Lung (tissue), 12 donors: ENCODE data around the gene FRMD4A. TPM values are rescaled to one million over a fixed set of nuclear protein-coding genes. Genes with fewer than 3 reads are reported as not detected.
"Not testable (repeated sequence)": the region's sequence is repeated elsewhere in the genome, so short reads cannot be mapped to it uniquely, and the experiment has no call there.

Source experiments
- ATAC-seq: fragments of 200-7000 bp; cut with Tn5 transposase; one replicate; pipeline ENCODE4 v1.9.1; 2020; ENCODE audit warnings: moderate number of reproducible peaks; ENCODE audit not compliant: insufficient read depth, low FRiP score
- DNase-seq, 3 donors: peaks; one replicate each; pipeline ENCODE4 v3.0.0-alpha.2; 2013 to 2017
- H3K27ac ChIP-seq, 2 donors: one replicate each; pipeline ENCODE4 v1.5.1; 2013; ENCODE audit warnings: mild to moderate bottlenecking in 2 of 2, moderate library complexity in 2 of 2, control low read depth in 1 of 2, inconsistent platforms in 1 of 2, low read depth in 1 of 2, low read length in 1 of 2
- H3K27me3 ChIP-seq, 3 donors: one replicate each; pipeline ENCODE4 v1.5.1; 2013; ENCODE audit warnings: low read length in 2 of 3; ENCODE audit not compliant: control insufficient read depth in 3 of 3, insufficient read depth in 3 of 3
- H3K36me3 ChIP-seq, 4 donors: one replicate each; pipeline ENCODE4 v1.5.1; 2013; ENCODE audit warnings: low read length in 4 of 4, mild to moderate bottlenecking in 1 of 4, moderate library complexity in 1 of 4; ENCODE audit not compliant: control insufficient read depth in 4 of 4, insufficient read depth in 4 of 4
- H3K4me1 ChIP-seq, 5 donors: one replicate each; pipeline ENCODE4 v1.5.1; 2013; ENCODE audit warnings: low read length in 5 of 5, mild to moderate bottlenecking in 2 of 5, moderate library complexity in 1 of 5; ENCODE audit not compliant: control insufficient read depth in 5 of 5, insufficient read depth in 5 of 5
- H3K4me3 ChIP-seq: one replicate; pipeline ENCODE4 v1.5.1; 2013; ENCODE audit warnings: mild to moderate bottlenecking, control low read depth, moderate library complexity
- H3K9ac ChIP-seq, 2 donors: one replicate each; pipeline ENCODE4 v1.5.1; 2013; ENCODE audit warnings: low read length in 2 of 2, control low read depth in 1 of 2; ENCODE audit not compliant: insufficient read depth in 1 of 2
- H3K9me3 ChIP-seq, 4 donors: one replicate each; pipeline ENCODE4 v1.5.1; 2013; ENCODE audit warnings: low read length in 3 of 4, mild to moderate bottlenecking in 1 of 4, moderate library complexity in 1 of 4; ENCODE audit not compliant: control insufficient read depth in 4 of 4, insufficient read depth in 3 of 4
- CTCF ChIP-seq: IDR thresholded peaks from 2 replicates; pipeline ENCODE4 v1.5.1; 2012; ENCODE audit warnings: mild to moderate bottlenecking; ENCODE audit errors: control extremely low read depth, extremely low read depth
- WGBS, 2 donors: extraction: QIAGEN DNeasy Blood & Tissue Kit; methylation state at CpG; one replicate each; pipeline ENCODE4 v1.1.7; 2013; 5-methylcytosine and 5-hydroxymethylcytosine counted together
- polyA plus RNA-seq, 2 donors: library from polyadenylated mRNA; stranded (reverse); fragments of 200-250 nt; gene quantifications; one replicate each; pipeline ENCODE4 v1.2.1, GENCODE V29; 2013
- total RNA-seq, 2 donors: library from RNA; depleted of rRNA in 1 of 2; stranded (reverse); fragments of >200 nt in 1 of 2; gene quantifications; one replicate each; pipeline ENCODE4 v1.2.1, GENCODE V29; 2014 to 2021
- donor health status: control.
- donor health status: control.
- donor health status: Bipolar disorder and iron deficiency.
- donor health status: healthy.
- donor health status: DM: yes; HTN: yes; CAD: no.

The FRMD4A gene
- total and polyA plus RNA-seq, 4 donors = 12.0 to 64.5 (median 29.3) TPM

GRCh38 chr10:14225379-14225778 lies 105.3 kb downstream of the FRMD4A start:
- no peak for TF ChIP-seq CTCF
- Histone ChIP-seq H3K27me3 (no peaks in the 10 kb centered on the region), H3K27ac (no peak overlapping the region), H3K9ac (no peak overlapping the region), H3K4me1 (no peaks in the 10 kb centered on the region), H3K4me3 (no peak overlapping the region), H3K9me3 (peaks cover 0 to 7% (median 0%) of the 10 kb centered on the region in 4 donors), H3K36me3 (no peaks in the 10 kb centered on the region)
- 63 to 77% methylated on average over 4 of the region's 4 CpGs for WGBS, 2 donors
- ATAC-seq = no peak
- DNase-seq = no peak

- Histone ChIP-seq H3K4me1 (no peaks in the 10 kb centered on the region), H3K27me3 (peaks cover 0 to 7% (median 4%) of the 10 kb centered on the region in 3 donors), H3K9me3 (peaks cover 0 to 2% (median 1%) of the 10 kb centered on the region in 4 donors), H3K27ac (no peak overlapping the region), H3K4me3 (no peak overlapping the region), H3K36me3 (no peaks in the 10 kb centered on the region), H3K9ac (no peak overlapping the region)
- WGBS, 2 donors = 77 to 87% methylated on average over 7 of the region's 7 CpGs
- ATAC-seq = no peak
- no peak for DNase-seq
- TF ChIP-seq CTCF = no peak
Observed at GRCh38 chr10:14220026-14220425, 110.7 kb downstream of the FRMD4A start.

DNA sequence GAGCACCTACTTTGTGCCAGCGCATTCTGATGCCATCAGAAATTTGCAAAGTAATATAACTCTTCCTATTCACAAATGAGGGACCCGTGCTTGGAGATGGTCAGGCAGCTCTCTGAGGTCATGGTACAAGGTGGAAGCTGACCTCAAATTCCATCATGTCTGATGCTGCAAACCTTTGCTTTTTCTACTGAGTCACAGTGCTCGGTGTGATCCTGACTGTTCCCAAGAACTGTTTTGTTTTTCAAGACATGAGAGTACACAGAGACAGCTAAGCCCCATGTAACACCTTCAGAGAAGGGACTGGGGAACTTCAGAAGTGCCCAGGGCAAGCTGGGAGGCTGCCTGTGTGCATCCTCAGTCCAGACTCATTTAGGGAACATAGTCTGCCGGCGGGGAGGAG lies 111.3 kb downstream of the FRMD4A start:
- peaks cover 0 to 2% (median 1%) of the 10 kb centered on the region in 4 donors for H3K9me3 ChIP-seq
- ATAC-seq = no peak
- WGBS, 2 donors = 86 to 88% methylated on average over 5 of the region's 5 CpGs
- no peak for DNase-seq
- TF ChIP-seq CTCF = no peak
- no peaks in the 10 kb centered on the region for H3K4me1 ChIP-seq
- peaks cover 0 to 7% (median 4%) of the 10 kb centered on the region in 3 donors for H3K27me3 ChIP-seq
- H3K27ac ChIP-seq = no peak overlapping the region
- no peak overlapping the region for H3K9ac ChIP-seq
- no peaks in the 10 kb centered on the region for H3K36me3 ChIP-seq
- H3K4me3 ChIP-seq = no peak overlapping the region

- TF ChIP-seq CTCF = no peak
- Histone ChIP-seq H3K9ac (no peak overlapping the region), H3K27me3 (peaks cover 0 to 16% (median 7%) of the 10 kb centered on the region in 3 donors), H3K4me3 (no peak overlapping the region), H3K27ac (no peak overlapping the region), H3K36me3 (no peaks in the 10 kb centered on the region), H3K4me1 (no peaks in the 10 kb centered on the region), H3K9me3 (peaks cover 0 to 2% (median under 1%) of the 10 kb centered on the region in 4 donors)
- ATAC-seq = no peak
- DNase-seq = no peak
- 82 to 83% methylated on average over 7 of the region's 7 CpGs for WGBS, 2 donors
Observed at GRCh38 chr10:14215641-14216040, 115.1 kb downstream of the FRMD4A start.

GRCh38 chr10:14213703-14214102 lies 117.0 kb downstream of the FRMD4A start:
- not testable (repeated sequence) for ATAC-seq, DNase-seq, H3K9me3 ChIP-seq, H3K27ac ChIP-seq, H3K4me3 ChIP-seq, H3K9ac ChIP-seq, H3K4me1 ChIP-seq, H3K36me3 ChIP-seq
- 78 to 86% methylated on average over 7 of the region's 7 CpGs for WGBS, 2 donors
- peaks cover 0 to 12% (median 4%) of the 10 kb centered on the region in 3 donors for H3K27me3 ChIP-seq
